NB4 (cell line): ENCODE measurements around the gene DEFB132.

Experiments
- MYC ChIP-seq: IDR thresholded peaks from 2 replicates; pipeline ENCODE4 v1.6.1; 2011; ENCODE audit warnings: low read depth, low read length
- POLR2A ChIP-seq: IDR thresholded peaks from 2 replicates; pipeline ENCODE4 v1.6.1; 2011; ENCODE audit warnings: mild to moderate bottlenecking; ENCODE audit not compliant: insufficient read length; ENCODE audit errors: extremely low read depth
- TF ChIP-seq, protein P1 (sequence below): IDR thresholded peaks from one replicate; pipeline ENCODE4 v1.5.1; 2012; ENCODE audit warnings: low read depth, low read length
- TF ChIP-seq, protein P2 (sequence below): IDR thresholded peaks from 2 replicates; pipeline ENCODE4 v1.6.1; 2011; ENCODE audit warnings: low read depth, low read length

DNA sequence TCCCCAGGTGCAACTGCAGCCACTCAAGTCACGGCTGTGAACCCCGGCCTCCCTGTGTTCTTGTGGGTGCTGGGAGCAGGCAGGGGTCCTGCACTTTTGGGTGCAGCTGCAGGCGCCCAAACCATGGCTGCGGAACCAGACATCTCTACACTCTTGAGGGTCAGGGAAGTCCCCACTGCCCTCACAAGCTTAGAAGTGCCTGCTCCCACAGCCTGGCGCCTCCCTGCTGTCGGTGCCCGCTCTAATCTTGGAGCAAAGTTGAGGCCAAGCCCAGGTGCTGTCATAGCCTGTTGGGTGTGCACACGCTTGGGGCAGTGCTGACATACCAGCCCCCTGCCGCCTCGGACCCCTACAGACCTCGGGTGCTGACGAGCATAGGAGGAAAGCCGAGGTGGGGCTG, 6.2 kb downstream of the DEFB132 start:
- TF ChIP-seq, protein P1, sequence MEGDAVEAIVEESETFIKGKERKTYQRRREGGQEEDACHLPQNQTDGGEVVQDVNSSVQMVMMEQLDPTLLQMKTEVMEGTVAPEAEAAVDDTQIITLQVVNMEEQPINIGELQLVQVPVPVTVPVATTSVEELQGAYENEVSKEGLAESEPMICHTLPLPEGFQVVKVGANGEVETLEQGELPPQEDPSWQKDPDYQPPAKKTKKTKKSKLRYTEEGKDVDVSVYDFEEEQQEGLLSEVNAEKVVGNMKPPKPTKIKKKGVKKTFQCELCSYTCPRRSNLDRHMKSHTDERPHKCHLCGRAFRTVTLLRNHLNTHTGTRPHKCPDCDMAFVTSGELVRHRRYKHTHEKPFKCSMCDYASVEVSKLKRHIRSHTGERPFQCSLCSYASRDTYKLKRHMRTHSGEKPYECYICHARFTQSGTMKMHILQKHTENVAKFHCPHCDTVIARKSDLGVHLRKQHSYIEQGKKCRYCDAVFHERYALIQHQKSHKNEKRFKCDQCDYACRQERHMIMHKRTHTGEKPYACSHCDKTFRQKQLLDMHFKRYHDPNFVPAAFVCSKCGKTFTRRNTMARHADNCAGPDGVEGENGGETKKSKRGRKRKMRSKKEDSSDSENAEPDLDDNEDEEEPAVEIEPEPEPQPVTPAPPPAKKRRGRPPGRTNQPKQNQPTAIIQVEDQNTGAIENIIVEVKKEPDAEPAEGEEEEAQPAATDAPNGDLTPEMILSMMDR: no peak
- no peak for TF ChIP-seq MYC
- TF ChIP-seq, protein P2, sequence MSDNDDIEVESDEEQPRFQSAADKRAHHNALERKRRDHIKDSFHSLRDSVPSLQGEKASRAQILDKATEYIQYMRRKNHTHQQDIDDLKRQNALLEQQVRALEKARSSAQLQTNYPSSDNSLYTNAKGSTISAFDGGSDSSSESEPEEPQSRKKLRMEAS: no peak
- TF ChIP-seq POLR2A: no peak
